Activated CD4-positive, CD25-positive, alpha-beta regulatory T cell treated with anti-CD3 and anti-CD28 coated beads, Interleukin-2, amount 50 U/mL, for 72 hours (primary cell): ENCODE data around the gene ZNF407.

Experiments
- DNase-seq: peaks from one replicate; pipeline ENCODE4 v3.0.0; 2021

Gene ZNF407

GRCh38 chr18:74897971-74898657 is 300.4 kb downstream of the ZNF407 start:
- no peak for DNase-seq

- DNase-seq, result no peak
Measured at GRCh38 chr18:74898965-74899364, 301.3 kb downstream of the ZNF407 start.

DNA sequence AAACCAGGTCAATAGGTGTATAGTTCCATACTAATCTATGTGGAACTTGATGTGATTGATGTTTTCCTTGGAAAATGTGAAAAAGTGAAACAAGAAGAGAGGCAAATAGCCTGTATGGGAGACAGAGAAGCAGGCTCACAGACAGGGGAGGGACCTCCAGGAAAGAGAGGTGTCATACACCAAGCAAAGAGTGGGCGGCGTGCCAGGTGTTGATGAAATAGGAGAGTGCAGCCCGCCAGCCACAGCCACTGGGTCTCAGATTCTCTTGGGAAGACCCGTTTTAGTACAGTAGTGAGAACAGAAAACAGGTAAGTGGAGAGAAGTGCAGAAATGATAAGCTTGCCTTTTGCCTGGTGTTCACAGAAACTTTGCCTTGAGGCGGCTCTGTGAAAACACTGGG is 301.9 kb downstream of the ZNF407 start:
- no peak for DNase-seq

- no peak for DNase-seq
Measured at GRCh38 chr18:74901362-74902146, 303.9 kb downstream of the ZNF407 start.

DNA sequence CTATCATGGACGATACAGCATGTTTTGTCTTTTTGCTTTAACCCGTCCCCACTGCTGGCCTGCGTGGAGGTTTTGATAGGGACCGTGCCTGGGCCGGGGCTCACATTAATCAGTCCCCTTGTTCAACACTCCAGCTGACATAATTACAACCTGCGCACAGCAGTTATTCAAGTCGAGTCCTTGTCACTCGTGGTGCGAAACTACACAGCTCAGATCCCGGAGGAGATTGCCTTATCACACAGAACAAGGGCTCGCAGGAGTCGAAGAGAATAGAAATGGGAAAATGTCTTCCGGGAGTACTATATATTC is 304.4 kb downstream of the ZNF407 start:
- DNase-seq, result no peak

- no peak for DNase-seq
Measured at GRCh38 chr18:74905247-74905646, 307.6 kb downstream of the ZNF407 start.

- no peak for DNase-seq
Measured at GRCh38 chr18:74906184-74906583, 308.5 kb downstream of the ZNF407 start.

- DNase-seq, result no peak
Measured at GRCh38 chr18:74914052-74914591, 316.5 kb downstream of the ZNF407 start.

GRCh38 chr18:74914648-74915047 is 317.0 kb downstream of the ZNF407 start:
- no peak for DNase-seq

GRCh38 chr18:74916773-74917393 is 319.2 kb downstream of the ZNF407 start:
- DNase-seq, result no peak

DNA sequence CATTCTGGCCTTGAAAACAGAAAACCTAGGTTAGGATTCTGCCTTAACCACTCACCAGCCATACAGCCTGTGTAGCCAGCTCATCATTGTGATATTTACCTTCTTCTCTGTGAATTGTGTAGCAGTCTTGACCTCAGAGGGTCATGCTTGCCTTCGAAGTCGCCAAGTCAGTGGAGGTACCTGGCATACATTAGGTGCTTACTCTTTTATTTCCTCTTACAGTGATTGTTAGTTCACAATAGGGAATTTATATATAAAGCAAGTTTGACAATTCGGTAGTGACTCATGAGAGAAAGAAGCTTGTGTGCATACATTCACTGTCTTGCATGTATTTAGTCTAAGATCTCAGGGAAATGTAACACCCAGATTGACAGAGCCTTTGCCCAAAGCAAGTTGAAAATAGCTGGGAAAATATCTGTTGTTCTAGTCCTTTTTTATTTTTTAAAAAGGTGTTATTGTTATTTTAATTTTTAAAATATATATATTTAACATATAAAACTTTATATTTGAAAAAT is 320.7 kb downstream of the ZNF407 start:
- DNase-seq, result no peak

GRCh38 chr18:74921057-74921820 is 323.6 kb downstream of the ZNF407 start:
- DNase-seq, result no peak

- DNase-seq, result no peak
Measured at GRCh38 chr18:74926051-74926450, 328.4 kb downstream of the ZNF407 start.

- DNase-seq, result no peak
Measured at GRCh38 chr18:74928194-74928968, 330.7 kb downstream of the ZNF407 start.

GRCh38 chr18:74929110-74929509 is 331.4 kb downstream of the ZNF407 start:
- DNase-seq, result no peak

GRCh38 chr18:74930616-74931015 is 332.9 kb downstream of the ZNF407 start:
- no peak for DNase-seq

DNA sequence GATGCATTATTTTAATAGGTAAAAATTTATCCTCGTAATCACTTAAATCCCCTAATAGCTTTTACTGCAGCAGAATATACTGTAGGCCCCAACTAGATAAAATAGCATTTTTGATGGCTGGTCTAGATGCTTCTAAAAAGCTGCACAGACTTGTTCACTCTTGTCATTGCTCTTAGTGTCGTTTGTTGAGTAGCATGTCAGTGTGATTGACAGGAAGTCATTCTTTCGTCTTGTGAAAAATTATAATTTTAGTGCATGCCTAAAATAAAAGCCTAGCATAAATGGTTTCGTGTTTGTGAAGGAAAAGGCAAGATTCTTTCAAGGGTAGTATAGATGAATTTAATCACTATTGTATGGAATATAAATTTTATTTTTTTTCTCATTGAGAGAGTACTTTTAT is 336.3 kb downstream of the ZNF407 start:
- no peak for DNase-seq

- no peak for DNase-seq
Measured at GRCh38 chr18:74935434-74935833, 337.8 kb downstream of the ZNF407 start.

- no peak for DNase-seq
Measured at GRCh38 chr18:74936343-74936742, 338.7 kb downstream of the ZNF407 start.

DNA sequence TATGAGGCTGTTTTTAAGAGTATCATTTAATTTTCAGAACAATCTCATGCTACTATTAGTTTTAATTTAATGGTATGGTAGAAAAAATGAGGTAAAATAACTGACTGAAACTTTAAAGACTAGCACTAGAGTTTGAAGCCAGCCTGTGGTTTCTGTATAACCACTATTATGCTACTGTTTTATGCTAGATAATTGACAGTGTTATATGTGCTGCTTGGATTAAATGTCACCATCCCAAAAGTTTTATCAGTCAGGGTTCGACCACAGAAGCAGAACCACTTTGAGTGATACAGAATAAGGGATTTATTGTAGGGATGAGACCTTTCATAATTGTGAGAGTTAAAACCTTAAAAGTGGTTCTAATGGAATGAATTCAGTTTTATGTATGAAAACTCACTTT is 339.6 kb downstream of the ZNF407 start:
- no peak for DNase-seq

- no peak for DNase-seq
Measured at GRCh38 chr18:74940856-74941255, 343.2 kb downstream of the ZNF407 start.

- DNase-seq, result no peak
Measured at GRCh38 chr18:74942319-74942910, 344.7 kb downstream of the ZNF407 start.
